Panc1 (cell line): ENCODE measurements around the gene SUV39H1.
"Not testable (repeated sequence)": the region's sequence is repeated elsewhere in the genome, so short reads cannot be mapped to it uniquely, and the experiment has no call there.

Source experiments
- POLR2AphosphoS5 ChIP-seq: IDR thresholded peaks from 2 replicates; pipeline ENCODE4 v1.6.1; 2012; ENCODE audit warnings: mild to moderate bottlenecking, low read depth, low read length, moderate library complexity
- REST ChIP-seq, 2 experiments: IDR thresholded peaks; 2 replicates each; pipeline ENCODE4 v1.6.1; 2011 to 2012; ENCODE audit warnings: low read depth in 2 of 2, control low read depth in 1 of 2, low read length in 1 of 2, mild to moderate bottlenecking in 1 of 2, moderate library complexity in 1 of 2; ENCODE audit not compliant: insufficient read depth in 1 of 2
- SIN3A ChIP-seq: IDR thresholded peaks from 2 replicates; pipeline ENCODE4 v1.6.1; 2012; ENCODE audit warnings: low read depth, mild to moderate bottlenecking, low read length, moderate library complexity, borderline replicate concordance; ENCODE audit not compliant: insufficient read depth
- TCF7L2 ChIP-seq: IDR thresholded peaks from 2 replicates; pipeline ENCODE4 v1.6.1; 2011; ENCODE audit warnings: mild to moderate bottlenecking, low read depth, low read length, inconsistent platforms
- TF ChIP-seq, protein P1 (sequence below): fragments of 450-650 bp; IDR thresholded peaks from 2 replicates; pipeline ENCODE4 v1.5.1; 2017; ENCODE audit warnings: mild to moderate bottlenecking

GRCh38 chrX:48654746-48655145 lies 41.8 kb upstream of the SUV39H1 start:
- TF ChIP-seq, protein P1, sequence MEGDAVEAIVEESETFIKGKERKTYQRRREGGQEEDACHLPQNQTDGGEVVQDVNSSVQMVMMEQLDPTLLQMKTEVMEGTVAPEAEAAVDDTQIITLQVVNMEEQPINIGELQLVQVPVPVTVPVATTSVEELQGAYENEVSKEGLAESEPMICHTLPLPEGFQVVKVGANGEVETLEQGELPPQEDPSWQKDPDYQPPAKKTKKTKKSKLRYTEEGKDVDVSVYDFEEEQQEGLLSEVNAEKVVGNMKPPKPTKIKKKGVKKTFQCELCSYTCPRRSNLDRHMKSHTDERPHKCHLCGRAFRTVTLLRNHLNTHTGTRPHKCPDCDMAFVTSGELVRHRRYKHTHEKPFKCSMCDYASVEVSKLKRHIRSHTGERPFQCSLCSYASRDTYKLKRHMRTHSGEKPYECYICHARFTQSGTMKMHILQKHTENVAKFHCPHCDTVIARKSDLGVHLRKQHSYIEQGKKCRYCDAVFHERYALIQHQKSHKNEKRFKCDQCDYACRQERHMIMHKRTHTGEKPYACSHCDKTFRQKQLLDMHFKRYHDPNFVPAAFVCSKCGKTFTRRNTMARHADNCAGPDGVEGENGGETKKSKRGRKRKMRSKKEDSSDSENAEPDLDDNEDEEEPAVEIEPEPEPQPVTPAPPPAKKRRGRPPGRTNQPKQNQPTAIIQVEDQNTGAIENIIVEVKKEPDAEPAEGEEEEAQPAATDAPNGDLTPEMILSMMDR, result not testable (repeated sequence)
- not testable (repeated sequence) for TF ChIP-seq SIN3A; POLR2AphosphoS5; REST (IDR thresholded peaks at IDR 0.05; ENCODE audit: insufficient read depth in 1 of 2, low read depth in 2 of 2, low read length in 1 of 2); TCF7L2
